WTC11 (cell line): Measurements from ENCODE around the gene FAF1. TPM values are rescaled to one million over a fixed set of nuclear protein-coding genes. Genes with fewer than 3 reads are reported as not detected.
"Not testable (repeated sequence)": the region's sequence is repeated elsewhere in the genome, so short reads cannot be mapped to it uniquely, and the experiment has no call there.

ENCODE experiments used
- ATAC-seq: fragments of 200-7000 bp; cut with Tn5 transposase; 2 replicates; pipeline ENCODE4 v1.10.0; 2021; ENCODE audit warnings: mild to moderate bottlenecking, moderate library complexity
- CTCF ChIA-PET: fragments of 300-600 bp; sonication (Branson Sonifier 250); formaldehyde crosslinking; loops from one replicate; lab custom pipeline; 2021; ENCODE audit warnings: antibody characterized with exemption; lab: Charles Lee
- POLR2A ChIA-PET: fragments of 350-600 bp; sonication (Branson Sonifier 250); formaldehyde crosslinking; loops from one replicate; lab custom pipeline; 2021; ENCODE audit warnings: antibody characterized with exemption; lab: Charles Lee
- DNase-seq: peaks from one replicate; pipeline ENCODE4 v3.0.0; 2021; ENCODE audit warnings: low spot score
- H3K27ac Mint-ChIP-seq: 2 replicates; pipeline ENCODE4 v1.8.0; 2021; ENCODE audit warnings: mixed read lengths
- H3K27me3 Mint-ChIP-seq: 2 replicates; pipeline ENCODE4 v1.8.0; 2021; ENCODE audit warnings: low read depth, mild to moderate bottlenecking, moderate library complexity, mixed read lengths
- H3K36me3 Mint-ChIP-seq: 2 replicates; pipeline ENCODE4 v1.8.0; 2021; ENCODE audit warnings: mixed read lengths
- H3K4me1 Mint-ChIP-seq: 2 replicates; pipeline ENCODE4 v1.8.0; 2022; ENCODE audit warnings: mixed read lengths
- H3K4me3 Mint-ChIP-seq: 2 replicates; pipeline ENCODE4 v1.8.0; 2021; ENCODE audit warnings: mild to moderate bottlenecking, moderate library complexity, mixed read lengths
- H3K9me3 Mint-ChIP-seq: 2 replicates; pipeline ENCODE4 v1.8.0; 2021; ENCODE audit warnings: mixed read lengths
- GTF2I ChIP-seq: fragments of 250-450 bp; sonication (Bioruptor Pico); conservative IDR thresholded peaks from 2 replicates; pipeline ENCODE4 v1.4.0; 2021; ENCODE audit warnings: mild to moderate bottlenecking
- KAT7 ChIP-seq: sonication (generic); formaldehyde crosslinking; IDR thresholded peaks from 2 replicates; pipeline ENCODE4 v1.8.1; 2023; ENCODE audit warnings: missing genetic modification reagents, mild to moderate bottlenecking, borderline replicate concordance
- SP1 ChIP-seq: sonication (generic); formaldehyde crosslinking; conservative IDR thresholded peaks from 2 replicates; pipeline ENCODE4 v1.8.1; 2022; ENCODE audit warnings: missing genetic modification reagents
- TCF7 ChIP-seq: sonication (generic); formaldehyde crosslinking; IDR thresholded peaks from 2 replicates; pipeline ENCODE4 v1.8.0; 2022; ENCODE audit warnings: mild to moderate bottlenecking, low read depth, missing genetic modification reagents, moderate library complexity
- ZNF317 ChIP-seq: sonication (generic); formaldehyde crosslinking; IDR thresholded peaks from 2 replicates; pipeline ENCODE4 v1.8.1; 2023; ENCODE audit warnings: low read depth, mild to moderate bottlenecking, moderate library complexity, missing genetic modification reagents, borderline replicate concordance
- total RNA-seq: library from RNA; stranded (reverse); gene quantifications from 3 replicates; pipeline ENCODE4 v1.2.3, GENCODE V29; 2021
- TF ChIP-seq, protein P1 (sequence below): sonication (generic); formaldehyde crosslinking; IDR thresholded peaks from 2 replicates; pipeline ENCODE4 v1.8.1; 2023; ENCODE audit warnings: mild to moderate bottlenecking, missing genetic modification reagents, borderline replicate concordance
- TF ChIP-seq, protein P2 (sequence below): fragments of 200-600 bp; IDR thresholded peaks from 2 replicates; pipeline ENCODE4 v1.8.0; 2022; ENCODE audit warnings: antibody characterized with exemption
- TF ChIP-seq, protein P3 (sequence below): sonication (generic); formaldehyde crosslinking; IDR thresholded peaks from 2 replicates; pipeline ENCODE4 v1.8.1; 2023; ENCODE audit warnings: mild to moderate bottlenecking, moderate library complexity, missing genetic modification reagents
- TF ChIP-seq, protein P4 (sequence below): sonication (generic); formaldehyde crosslinking; IDR thresholded peaks from 2 replicates; pipeline ENCODE4 v1.8.0; 2023; ENCODE audit warnings: mild to moderate bottlenecking, missing genetic modification reagents

The FAF1 gene
- total RNA-seq, 1 experiment from 2014 or later = 53.5 TPM

DNA sequence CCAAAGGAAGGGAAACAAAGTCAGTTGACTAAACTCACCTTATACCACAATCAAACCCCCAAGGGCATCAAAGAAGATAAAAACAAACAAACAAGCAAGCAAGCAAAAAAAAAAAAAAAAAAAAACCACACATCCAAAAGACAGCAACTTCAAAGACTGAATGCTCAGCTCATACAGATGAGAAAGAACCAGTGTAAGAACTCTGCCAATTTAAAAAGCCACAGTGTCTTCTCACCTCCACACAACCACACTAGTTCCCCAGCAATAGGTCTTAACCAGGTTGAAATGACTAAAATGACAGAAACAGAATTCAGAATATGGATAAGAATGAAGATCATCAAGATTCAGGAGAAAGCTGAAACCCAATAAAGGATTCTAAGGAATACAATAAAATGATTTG, 193.4 kb downstream of the FAF1 start (continued):
- TF ChIP-seq, protein P1, sequence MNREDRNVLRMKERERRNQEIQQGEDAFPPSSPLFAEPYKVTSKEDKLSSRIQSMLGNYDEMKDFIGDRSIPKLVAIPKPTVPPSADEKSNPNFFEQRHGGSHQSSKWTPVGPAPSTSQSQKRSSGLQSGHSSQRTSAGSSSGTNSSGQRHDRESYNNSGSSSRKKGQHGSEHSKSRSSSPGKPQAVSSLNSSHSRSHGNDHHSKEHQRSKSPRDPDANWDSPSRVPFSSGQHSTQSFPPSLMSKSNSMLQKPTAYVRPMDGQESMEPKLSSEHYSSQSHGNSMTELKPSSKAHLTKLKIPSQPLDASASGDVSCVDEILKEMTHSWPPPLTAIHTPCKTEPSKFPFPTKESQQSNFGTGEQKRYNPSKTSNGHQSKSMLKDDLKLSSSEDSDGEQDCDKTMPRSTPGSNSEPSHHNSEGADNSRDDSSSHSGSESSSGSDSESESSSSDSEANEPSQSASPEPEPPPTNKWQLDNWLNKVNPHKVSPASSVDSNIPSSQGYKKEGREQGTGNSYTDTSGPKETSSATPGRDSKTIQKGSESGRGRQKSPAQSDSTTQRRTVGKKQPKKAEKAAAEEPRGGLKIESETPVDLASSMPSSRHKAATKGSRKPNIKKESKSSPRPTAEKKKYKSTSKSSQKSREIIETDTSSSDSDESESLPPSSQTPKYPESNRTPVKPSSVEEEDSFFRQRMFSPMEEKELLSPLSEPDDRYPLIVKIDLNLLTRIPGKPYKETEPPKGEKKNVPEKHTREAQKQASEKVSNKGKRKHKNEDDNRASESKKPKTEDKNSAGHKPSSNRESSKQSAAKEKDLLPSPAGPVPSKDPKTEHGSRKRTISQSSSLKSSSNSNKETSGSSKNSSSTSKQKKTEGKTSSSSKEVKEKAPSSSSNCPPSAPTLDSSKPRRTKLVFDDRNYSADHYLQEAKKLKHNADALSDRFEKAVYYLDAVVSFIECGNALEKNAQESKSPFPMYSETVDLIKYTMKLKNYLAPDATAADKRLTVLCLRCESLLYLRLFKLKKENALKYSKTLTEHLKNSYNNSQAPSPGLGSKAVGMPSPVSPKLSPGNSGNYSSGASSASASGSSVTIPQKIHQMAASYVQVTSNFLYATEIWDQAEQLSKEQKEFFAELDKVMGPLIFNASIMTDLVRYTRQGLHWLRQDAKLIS (CRISPR knock-in tag) = no peak
- TF ChIP-seq SP1 (CRISPR knock-in tag) = no peak

DNA sequence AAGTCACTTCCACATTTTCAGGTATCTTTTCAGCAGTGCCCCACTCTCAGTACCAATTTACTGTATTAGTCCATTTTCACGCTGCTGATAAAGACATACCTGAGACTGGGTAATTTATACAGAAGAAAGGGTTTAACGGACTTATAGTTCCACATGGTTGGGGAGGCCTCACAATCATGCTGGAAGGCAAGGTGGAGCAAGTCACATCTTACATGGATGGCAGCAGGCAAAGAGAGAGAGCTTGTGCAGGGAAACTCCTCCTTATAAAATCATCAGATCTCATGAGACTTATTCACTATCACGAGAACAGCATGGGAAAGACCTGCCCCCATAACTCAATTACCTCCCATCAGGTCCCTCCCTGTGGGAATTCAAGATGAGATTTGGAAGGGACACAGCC, 203.5 kb downstream of the FAF1 start:
- H3K4me1 Mint-ChIP-seq, H3K4me3 Mint-ChIP-seq, H3K27me3 Mint-ChIP-seq, CTCF ChIA-PET, DNase-seq, ATAC-seq, H3K27ac Mint-ChIP-seq, POLR2A ChIA-PET: not testable (repeated sequence)
- Mint-ChIP-seq H3K9me3 (peaks cover 52% of the 10 kb centered on the region), H3K36me3 (peaks cover 42% of the 10 kb centered on the region)

DNA sequence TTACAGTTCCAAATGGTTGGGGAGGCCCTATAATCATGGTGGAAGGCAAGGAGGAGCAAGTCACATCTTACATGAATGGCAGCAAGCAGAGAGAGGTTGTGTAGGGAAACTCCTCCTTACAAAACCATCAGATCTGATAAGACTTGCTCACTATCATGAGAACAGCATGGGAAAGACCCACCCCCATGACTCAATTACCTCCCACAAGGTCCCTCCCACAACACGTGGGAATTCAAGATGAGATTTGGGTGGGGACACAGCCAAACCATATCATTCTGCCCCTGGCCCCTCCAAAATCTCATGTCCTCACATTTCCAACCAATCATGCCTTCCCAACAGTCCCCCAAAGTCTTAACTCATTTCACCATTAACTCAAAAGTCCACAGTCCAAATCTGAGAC, 205.3 kb downstream of the FAF1 start:
- H3K27me3 Mint-ChIP-seq, POLR2A ChIA-PET, ATAC-seq, DNase-seq, H3K27ac Mint-ChIP-seq, H3K4me1 Mint-ChIP-seq, H3K4me3 Mint-ChIP-seq: not testable (repeated sequence)
- H3K36me3 Mint-ChIP-seq = peaks cover 36% of the 10 kb centered on the region
- peaks cover 43% of the 10 kb centered on the region for H3K9me3 Mint-ChIP-seq
- CTCF ChIA-PET = interaction anchor here (0.9 kb wide), 1 partner anchor 12 kb away, joined by 4 read pairs; no protein-coding TSS in a partner anchor

DNA sequence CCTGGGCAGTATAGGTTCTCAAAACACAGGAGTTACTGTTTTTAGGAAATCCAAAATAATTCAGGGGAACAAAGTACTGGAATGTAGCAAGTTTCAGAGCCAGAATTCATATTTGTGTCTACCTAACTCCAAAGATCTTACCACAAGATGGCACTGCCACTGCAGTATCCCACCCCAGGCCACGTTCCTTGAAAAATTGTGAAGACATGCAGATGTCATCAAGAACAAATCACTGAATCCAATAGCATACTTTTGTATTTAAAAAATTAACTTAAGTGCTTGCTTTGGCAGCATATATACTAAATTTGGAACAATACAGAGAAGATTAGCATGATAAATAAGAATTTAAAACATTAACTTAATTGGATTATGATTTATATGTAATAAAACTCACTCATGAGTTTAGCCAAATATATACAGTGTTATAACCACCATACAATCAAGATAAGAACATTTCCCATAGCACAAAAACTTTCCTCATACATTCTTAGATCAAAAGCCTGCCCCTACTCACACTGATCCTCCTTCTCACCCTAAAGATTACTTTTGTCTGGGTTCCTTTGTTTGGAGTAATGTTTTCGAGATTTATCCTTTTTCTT, 209.9 kb downstream of the FAF1 start:
- POLR2A ChIA-PET = interaction anchor here (0.6 kb wide), 1 partner anchor 13 kb away, joined by 3 read pairs; no protein-coding TSS in a partner anchor
- H3K27ac Mint-ChIP-seq = no peak overlapping the region
- no peak for ATAC-seq
- peaks cover 15% of the 10 kb centered on the region for H3K36me3 Mint-ChIP-seq
- CTCF ChIA-PET = interaction anchor here (0.7 to 1.4 kb wide), 3 partner anchors 25 to 439 kb away, joined by 3 to 5 read pairs (median 4); no protein-coding TSS in a partner anchor
- TF ChIP-seq, protein P2, sequence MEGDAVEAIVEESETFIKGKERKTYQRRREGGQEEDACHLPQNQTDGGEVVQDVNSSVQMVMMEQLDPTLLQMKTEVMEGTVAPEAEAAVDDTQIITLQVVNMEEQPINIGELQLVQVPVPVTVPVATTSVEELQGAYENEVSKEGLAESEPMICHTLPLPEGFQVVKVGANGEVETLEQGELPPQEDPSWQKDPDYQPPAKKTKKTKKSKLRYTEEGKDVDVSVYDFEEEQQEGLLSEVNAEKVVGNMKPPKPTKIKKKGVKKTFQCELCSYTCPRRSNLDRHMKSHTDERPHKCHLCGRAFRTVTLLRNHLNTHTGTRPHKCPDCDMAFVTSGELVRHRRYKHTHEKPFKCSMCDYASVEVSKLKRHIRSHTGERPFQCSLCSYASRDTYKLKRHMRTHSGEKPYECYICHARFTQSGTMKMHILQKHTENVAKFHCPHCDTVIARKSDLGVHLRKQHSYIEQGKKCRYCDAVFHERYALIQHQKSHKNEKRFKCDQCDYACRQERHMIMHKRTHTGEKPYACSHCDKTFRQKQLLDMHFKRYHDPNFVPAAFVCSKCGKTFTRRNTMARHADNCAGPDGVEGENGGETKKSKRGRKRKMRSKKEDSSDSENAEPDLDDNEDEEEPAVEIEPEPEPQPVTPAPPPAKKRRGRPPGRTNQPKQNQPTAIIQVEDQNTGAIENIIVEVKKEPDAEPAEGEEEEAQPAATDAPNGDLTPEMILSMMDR = 0 out of 2 replicates have a peak, but pooled peaks have one; percentile 19
- TF ChIP-seq TCF7 = no peak
- DNase-seq = no peak
- peaks cover 9% of the 10 kb centered on the region for H3K9me3 Mint-ChIP-seq
- H3K27me3 Mint-ChIP-seq = no peaks in the 10 kb centered on the region
- H3K4me1 Mint-ChIP-seq = no peaks in the 10 kb centered on the region
- H3K4me3 Mint-ChIP-seq = no peak overlapping the region

DNA sequence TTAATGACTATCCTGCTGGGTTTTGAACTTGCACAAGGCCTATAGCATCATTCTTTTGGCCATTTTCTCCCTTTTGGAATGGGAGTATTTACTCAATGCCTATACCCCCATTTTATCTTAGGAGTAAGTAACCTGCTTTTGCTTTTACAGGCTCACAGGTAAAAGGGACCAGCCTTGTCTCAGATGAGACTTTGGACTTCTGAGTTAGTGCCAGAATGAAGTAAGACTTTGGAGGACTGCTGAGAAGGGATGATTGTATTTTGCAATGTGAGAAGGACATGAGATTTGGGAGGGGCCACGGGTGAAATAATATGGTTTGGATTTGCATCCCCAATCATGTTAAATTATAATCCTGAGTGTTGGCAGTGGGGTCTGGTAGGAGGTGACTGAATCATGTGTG, 212.7 kb downstream of the FAF1 start:
- POLR2A ChIA-PET = no interaction called here
- H3K27me3 Mint-ChIP-seq = no peaks in the 10 kb centered on the region
- ATAC-seq (no peak), DNase-seq (no peak)
- peaks cover 12% of the 10 kb centered on the region for H3K36me3 Mint-ChIP-seq
- no peak overlapping the region for H3K4me3 Mint-ChIP-seq
- no peak overlapping the region for H3K27ac Mint-ChIP-seq
- H3K4me1 Mint-ChIP-seq = no peaks in the 10 kb centered on the region
- CTCF ChIA-PET = no interaction called here
- H3K9me3 Mint-ChIP-seq = peaks cover 3% of the 10 kb centered on the region; the same call in 1 of the 2 replicates
- TF ChIP-seq, protein P3, sequence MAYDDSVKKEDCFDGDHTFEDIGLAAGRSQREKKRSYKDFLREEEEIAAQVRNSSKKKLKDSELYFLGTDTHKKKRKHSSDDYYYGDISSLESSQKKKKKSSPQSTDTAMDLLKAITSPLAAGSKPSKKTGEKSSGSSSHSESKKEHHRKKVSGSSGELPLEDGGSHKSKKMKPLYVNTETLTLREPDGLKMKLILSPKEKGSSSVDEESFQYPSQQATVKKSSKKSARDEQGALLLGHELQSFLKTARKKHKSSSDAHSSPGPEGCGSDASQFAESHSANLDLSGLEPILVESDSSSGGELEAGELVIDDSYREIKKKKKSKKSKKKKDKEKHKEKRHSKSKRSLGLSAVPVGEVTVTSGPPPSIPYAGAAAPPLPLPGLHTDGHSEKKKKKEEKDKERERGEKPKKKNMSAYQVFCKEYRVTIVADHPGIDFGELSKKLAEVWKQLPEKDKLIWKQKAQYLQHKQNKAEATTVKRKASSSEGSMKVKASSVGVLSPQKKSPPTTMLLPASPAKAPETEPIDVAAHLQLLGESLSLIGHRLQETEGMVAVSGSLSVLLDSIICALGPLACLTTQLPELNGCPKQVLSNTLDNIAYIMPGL (CRISPR knock-in tag) = no peak
- no peak for TF ChIP-seq GTF2I
- TF ChIP-seq, protein P2 = no peak
- TF ChIP-seq KAT7 (CRISPR knock-in tag) = no peak
- TF ChIP-seq, protein P4, sequence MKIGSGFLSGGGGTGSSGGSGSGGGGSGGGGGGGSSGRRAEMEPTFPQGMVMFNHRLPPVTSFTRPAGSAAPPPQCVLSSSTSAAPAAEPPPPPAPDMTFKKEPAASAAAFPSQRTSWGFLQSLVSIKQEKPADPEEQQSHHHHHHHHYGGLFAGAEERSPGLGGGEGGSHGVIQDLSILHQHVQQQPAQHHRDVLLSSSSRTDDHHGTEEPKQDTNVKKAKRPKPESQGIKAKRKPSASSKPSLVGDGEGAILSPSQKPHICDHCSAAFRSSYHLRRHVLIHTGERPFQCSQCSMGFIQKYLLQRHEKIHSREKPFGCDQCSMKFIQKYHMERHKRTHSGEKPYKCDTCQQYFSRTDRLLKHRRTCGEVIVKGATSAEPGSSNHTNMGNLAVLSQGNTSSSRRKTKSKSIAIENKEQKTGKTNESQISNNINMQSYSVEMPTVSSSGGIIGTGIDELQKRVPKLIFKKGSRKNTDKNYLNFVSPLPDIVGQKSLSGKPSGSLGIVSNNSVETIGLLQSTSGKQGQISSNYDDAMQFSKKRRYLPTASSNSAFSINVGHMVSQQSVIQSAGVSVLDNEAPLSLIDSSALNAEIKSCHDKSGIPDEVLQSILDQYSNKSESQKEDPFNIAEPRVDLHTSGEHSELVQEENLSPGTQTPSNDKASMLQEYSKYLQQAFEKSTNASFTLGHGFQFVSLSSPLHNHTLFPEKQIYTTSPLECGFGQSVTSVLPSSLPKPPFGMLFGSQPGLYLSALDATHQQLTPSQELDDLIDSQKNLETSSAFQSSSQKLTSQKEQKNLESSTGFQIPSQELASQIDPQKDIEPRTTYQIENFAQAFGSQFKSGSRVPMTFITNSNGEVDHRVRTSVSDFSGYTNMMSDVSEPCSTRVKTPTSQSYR (CRISPR knock-in tag) = no peak
- TF ChIP-seq ZNF317 (CRISPR knock-in tag) = no peak
